Measurements from ENCODE around the gene DMAP1. TPM values are rescaled to one million over a fixed set of nuclear protein-coding genes. Genes with fewer than 3 reads are reported as not detected.
A peak's percentile ranks its signal among the peaks of the same experiment; 100 is the strongest.
"Not testable (repeated sequence)": the region's sequence is repeated elsewhere in the genome, so short reads cannot be mapped to it uniquely, and the experiment has no call there.

The DMAP1 gene
- total and polyA plus RNA-seq, 2 donors (not counting 1 experiment from before 2014, with no cell fraction given) = 21.1 to 23.6 TPM

DNA sequence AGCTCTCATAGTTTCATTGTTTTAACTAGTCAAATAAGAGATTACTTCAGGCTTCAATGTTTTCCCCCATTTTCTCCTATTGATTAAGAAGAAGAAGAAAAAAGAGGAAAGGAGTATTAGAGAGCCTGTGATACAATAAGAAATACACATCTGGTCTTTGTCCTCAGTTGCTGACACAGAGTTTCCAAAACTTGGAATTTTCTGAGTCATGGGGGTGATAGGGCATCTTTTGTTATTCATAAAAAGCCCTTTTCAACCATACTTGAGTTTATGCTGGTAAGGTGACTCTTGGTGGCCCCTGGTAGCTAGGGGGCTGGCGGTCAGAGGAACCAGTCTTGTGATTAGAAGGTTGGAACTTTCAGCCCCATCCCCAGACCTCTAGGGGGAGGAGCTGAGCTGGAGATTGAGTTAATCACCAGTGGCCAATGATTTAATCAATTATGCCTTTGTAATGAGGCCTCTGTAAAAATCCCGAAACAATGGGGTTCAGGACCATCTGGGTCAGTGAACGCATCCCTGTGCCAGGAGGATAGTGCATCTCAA lies 42.9 kb upstream of the DMAP1 start:
- H3K4me1 ChIP-seq (ENCODE audit: control insufficient read depth, extremely low read depth, insufficient read depth, low read length) = no peaks in the 10 kb centered on the region
- no peak overlapping the region for H2AFZ ChIP-seq (ENCODE audit: low read length)
- H4K20me1 ChIP-seq (ENCODE audit: control insufficient read depth, extremely low read depth, insufficient read depth, low read length) = no peaks in the 10 kb centered on the region
- TF ChIP-seq CTCF (conservative IDR thresholded peaks at IDR 0.05 in 1 of 2, IDR thresholded peaks at IDR 0.05 in 1 of 2; ENCODE audit: low read depth in 1 of 2, low read length in 2 of 2) (peak; percentile 3 to 12), EZH2 (IDR thresholded peaks at IDR 0.05; ENCODE audit: low read length, missing control alignments) (no peak)
- H3K9ac ChIP-seq (ENCODE audit: insufficient read depth, low read length) = no peak overlapping the region
- no peaks in the 10 kb centered on the region for H3K27me3 ChIP-seq (ENCODE audit: control insufficient read depth, insufficient read depth, low read length)
- H3K79me2 ChIP-seq (ENCODE audit: control insufficient read depth, insufficient read depth, low read length) = no peaks in the 10 kb centered on the region
- H3K4me2 ChIP-seq (ENCODE audit: extremely low read depth, insufficient read depth, low read length) = no peak overlapping the region
- peak; percentile 28 to 58 for DNase-seq (ENCODE audit: low read depth in 2 of 2)
- no peak overlapping the region for H3K4me3 ChIP-seq (replicated peaks in 1 of 4; ENCODE audit: control extremely low read depth in 1 of 4, insufficient read depth in 1 of 4, low read depth in 3 of 4, low read length in 4 of 4)
- no peaks in the 10 kb centered on the region for H3K36me3 ChIP-seq (ENCODE audit: control insufficient read depth, insufficient read depth, low read length)
- H3K27ac ChIP-seq (ENCODE audit: insufficient read depth, low read length) = no peak overlapping the region
- H3K9me3 ChIP-seq (ENCODE audit: control insufficient read depth, insufficient read depth, low read depth, low read length) = no peaks in the 10 kb centered on the region

- TF ChIP-seq EZH2 (IDR thresholded peaks at IDR 0.05; ENCODE audit: low read length, missing control alignments) (no peak), CTCF (conservative IDR thresholded peaks at IDR 0.05 in 1 of 2, IDR thresholded peaks at IDR 0.05 in 1 of 2; ENCODE audit: low read depth in 1 of 2, low read length in 2 of 2) (no peak)
- H3K4me2 ChIP-seq (ENCODE audit: extremely low read depth, insufficient read depth, low read length) = no peak overlapping the region
- H3K9ac ChIP-seq (ENCODE audit: insufficient read depth, low read length) = no peak overlapping the region
- no peaks in the 10 kb centered on the region for H3K4me1 ChIP-seq (ENCODE audit: control insufficient read depth, extremely low read depth, insufficient read depth, low read length)
- no peaks in the 10 kb centered on the region for H4K20me1 ChIP-seq (ENCODE audit: control insufficient read depth, extremely low read depth, insufficient read depth, low read length)
- no peak for DNase-seq (ENCODE audit: low read depth in 2 of 2)
- H3K4me3 ChIP-seq (replicated peaks in 1 of 4; ENCODE audit: control extremely low read depth in 1 of 4, insufficient read depth in 1 of 4, low read depth in 3 of 4, low read length in 4 of 4) = no peak overlapping the region
- H2AFZ ChIP-seq (ENCODE audit: low read length) = no peak overlapping the region
- no peaks in the 10 kb centered on the region for H3K9me3 ChIP-seq (ENCODE audit: control insufficient read depth, insufficient read depth, low read depth, low read length)
- no peak overlapping the region for H3K27ac ChIP-seq (ENCODE audit: insufficient read depth, low read length)
- no peaks in the 10 kb centered on the region for H3K36me3 ChIP-seq (ENCODE audit: control insufficient read depth, insufficient read depth, low read length)
- H3K27me3 ChIP-seq (ENCODE audit: control insufficient read depth, insufficient read depth, low read length) = no peaks in the 10 kb centered on the region
- no peaks in the 10 kb centered on the region for H3K79me2 ChIP-seq (ENCODE audit: control insufficient read depth, insufficient read depth, low read length)
These were observed 38.6 kb upstream of the DMAP1 start for GRCh38 chr1:44174630-44175029.

- H3K79me2 ChIP-seq (ENCODE audit: control insufficient read depth, insufficient read depth, low read length) = no peaks in the 10 kb centered on the region
- no peaks in the 10 kb centered on the region for H3K9me3 ChIP-seq (ENCODE audit: control insufficient read depth, insufficient read depth, low read depth, low read length)
- DNase-seq (ENCODE audit: low read depth in 2 of 2) = no peak
- no peak overlapping the region for H3K27ac ChIP-seq (ENCODE audit: insufficient read depth, low read length)
- H3K4me3 ChIP-seq (replicated peaks in 1 of 4; ENCODE audit: control extremely low read depth in 1 of 4, insufficient read depth in 1 of 4, low read depth in 3 of 4, low read length in 4 of 4) = no peak overlapping the region
- H3K27me3 ChIP-seq (ENCODE audit: control insufficient read depth, insufficient read depth, low read length) = no peaks in the 10 kb centered on the region
- H4K20me1 ChIP-seq (ENCODE audit: control insufficient read depth, extremely low read depth, insufficient read depth, low read length) = no peaks in the 10 kb centered on the region
- H2AFZ ChIP-seq (ENCODE audit: low read length) = no peak overlapping the region
- H3K9ac ChIP-seq (ENCODE audit: insufficient read depth, low read length) = no peak overlapping the region
- no peak overlapping the region for H3K4me2 ChIP-seq (ENCODE audit: extremely low read depth, insufficient read depth, low read length)
- no peaks in the 10 kb centered on the region for H3K36me3 ChIP-seq (ENCODE audit: control insufficient read depth, insufficient read depth, low read length)
- TF ChIP-seq CTCF (conservative IDR thresholded peaks at IDR 0.05 in 1 of 2, IDR thresholded peaks at IDR 0.05 in 1 of 2; ENCODE audit: low read depth in 1 of 2, low read length in 2 of 2) (no peak), EZH2 (IDR thresholded peaks at IDR 0.05; ENCODE audit: low read length, missing control alignments) (no peak)
- H3K4me1 ChIP-seq (ENCODE audit: control insufficient read depth, extremely low read depth, insufficient read depth, low read length) = no peaks in the 10 kb centered on the region
These were observed 12.9 kb upstream of the DMAP1 start for GRCh38 chr1:44200336-44200735.

DNA sequence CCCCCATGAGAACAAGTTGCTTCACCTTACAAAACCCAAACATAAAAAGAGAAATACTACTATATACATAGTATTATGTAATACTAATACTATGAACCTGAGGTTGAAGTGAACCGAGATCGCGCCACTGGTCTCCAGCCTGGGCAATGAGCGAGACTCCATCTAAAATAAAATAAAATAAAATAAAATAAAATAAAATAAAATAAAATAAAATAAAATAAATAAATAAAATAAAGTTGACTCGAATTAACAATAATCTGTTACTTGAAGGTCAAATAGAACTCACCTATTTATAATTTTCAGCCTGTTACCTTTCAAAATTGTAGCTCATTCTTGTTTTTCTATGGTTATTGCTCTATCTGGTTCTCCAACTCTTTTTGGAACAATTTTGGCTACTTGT lies 6.7 kb upstream of the DMAP1 start:
- H2AFZ ChIP-seq (ENCODE audit: low read length); H3K79me2 ChIP-seq (ENCODE audit: control insufficient read depth, insufficient read depth, low read length); H4K20me1 ChIP-seq (ENCODE audit: control insufficient read depth, extremely low read depth, insufficient read depth, low read length); DNase-seq (ENCODE audit: low read depth in 2 of 2); H3K4me3 ChIP-seq (replicated peaks in 1 of 4; ENCODE audit: control extremely low read depth in 1 of 4, insufficient read depth in 1 of 4, low read depth in 3 of 4, low read length in 4 of 4); H3K36me3 ChIP-seq (ENCODE audit: control insufficient read depth, insufficient read depth, low read length); H3K4me2 ChIP-seq (ENCODE audit: extremely low read depth, insufficient read depth, low read length); H3K27ac ChIP-seq (ENCODE audit: insufficient read depth, low read length); H3K27me3 ChIP-seq (ENCODE audit: control insufficient read depth, insufficient read depth, low read length); H3K4me1 ChIP-seq (ENCODE audit: control insufficient read depth, extremely low read depth, insufficient read depth, low read length); H3K9ac ChIP-seq (ENCODE audit: insufficient read depth, low read length); H3K9me3 ChIP-seq (ENCODE audit: control insufficient read depth, insufficient read depth, low read depth, low read length): not testable (repeated sequence)

All from fibroblast of lung (primary cell).